HG03521 (cell line): Measurements from ENCODE around the gene GADL1.

ENCODE experiments used
- ATAC-seq: cut with Tn5 transposase; IDR thresholded peaks from one replicate; pipeline ENCODE4 v1.9.1; 2021; ENCODE audit warnings: mild to moderate bottlenecking, moderate library complexity; ENCODE audit not compliant: unreplicated experiment

The GADL1 gene

GRCh38 chr3:30733209-30733608, 161.3 kb downstream of the GADL1 start:
- no peak for ATAC-seq

GRCh38 chr3:30730967-30731366, 163.5 kb downstream of the GADL1 start:
- ATAC-seq = no peak

GRCh38 chr3:30729936-30730335, 164.5 kb downstream of the GADL1 start:
- ATAC-seq = no peak

- ATAC-seq = no peak
These were observed 164.9 kb downstream of the GADL1 start for GRCh38 chr3:30729512-30729911.

- ATAC-seq = no peak
These were observed 166.3 kb downstream of the GADL1 start for GRCh38 chr3:30728143-30728542.

GRCh38 chr3:30724863-30725262, 169.6 kb downstream of the GADL1 start:
- ATAC-seq = no peak

GRCh38 chr3:30723211-30723610, 171.2 kb downstream of the GADL1 start:
- ATAC-seq = no peak

GRCh38 chr3:30721314-30721634, 173.2 kb downstream of the GADL1 start:
- no peak for ATAC-seq

- no peak for ATAC-seq
These were observed 173.7 kb downstream of the GADL1 start for GRCh38 chr3:30720586-30721313.

GRCh38 chr3:30719536-30719935, 174.9 kb downstream of the GADL1 start:
- ATAC-seq = no peak

- ATAC-seq = no peak
These were observed 180.5 kb downstream of the GADL1 start for GRCh38 chr3:30713885-30714503.

- ATAC-seq = no peak
These were observed 181.5 kb downstream of the GADL1 start for GRCh38 chr3:30712991-30713390.

GRCh38 chr3:30711867-30712266, 182.6 kb downstream of the GADL1 start:
- no peak for ATAC-seq

GRCh38 chr3:30711151-30711550, 183.3 kb downstream of the GADL1 start:
- no peak for ATAC-seq

- ATAC-seq = no peak
These were observed 184.4 kb downstream of the GADL1 start for GRCh38 chr3:30710017-30710416.

GRCh38 chr3:30708472-30708871, 186.0 kb downstream of the GADL1 start:
- ATAC-seq = no peak

- no peak for ATAC-seq
These were observed 186.6 kb downstream of the GADL1 start for GRCh38 chr3:30707825-30708224.

- no peak for ATAC-seq
These were observed 189.2 kb downstream of the GADL1 start for GRCh38 chr3:30704931-30705890.

GRCh38 chr3:30702828-30703397, 191.5 kb downstream of the GADL1 start:
- ATAC-seq = no peak

- no peak for ATAC-seq
These were observed 192.2 kb downstream of the GADL1 start for GRCh38 chr3:30702038-30702827.
